Measurements from ENCODE around the gene TAAR1. TPM values are rescaled to one million over a fixed set of nuclear protein-coding genes. Genes with fewer than 3 reads are reported as not detected.
"Not testable (repeated sequence)": the region's sequence is repeated elsewhere in the genome, so short reads cannot be mapped to it uniquely, and the experiment has no call there.

TAAR1 gene
- total and polyA plus RNA-seq, 9 donors: 0.28 TPM; not detected in 8

GRCh38 chr6:132648356-132648755, 10.6 kb downstream of the TAAR1 start:
- WGBS, 3 donors: 16 to 46% (median 27%) methylated on average over 2 of the region's 2 CpGs
- H3K9me3 ChIP-seq: no peaks in the 10 kb centered on the region
- no peak overlapping the region for H3K27ac ChIP-seq
- no peaks in the 10 kb centered on the region for H3K36me3 ChIP-seq
- no peaks in the 10 kb centered on the region for H3K4me1 ChIP-seq (ENCODE audit: insufficient read depth)
- H3K4me3 ChIP-seq: no peak overlapping the region
- no peak for DNase-seq
- no peaks in the 10 kb centered on the region for H3K27me3 ChIP-seq
- intact Hi-C loops (cut with DNase I): no loop called here
- TF ChIP-seq POLR2A (IDR thresholded peaks at IDR 0.05): no peak
- TF ChIP-seq CTCF (IDR thresholded peaks at IDR 0.05): no peak
- no peak for TF ChIP-seq EP300 (IDR thresholded peaks at IDR 0.05)

GRCh38 chr6:132643547-132643946, 15.4 kb downstream of the TAAR1 start:
- no peak for TF ChIP-seq EP300 (IDR thresholded peaks at IDR 0.05)
- DNase-seq: no peak
- Histone ChIP-seq H3K4me3 (no peak overlapping the region), H3K36me3 (no peaks in the 10 kb centered on the region), H3K27me3 (no peaks in the 10 kb centered on the region), H3K9me3 (no peaks in the 10 kb centered on the region), H3K27ac (no peak overlapping the region), H3K4me1 (ENCODE audit: insufficient read depth) (no peaks in the 10 kb centered on the region)
- intact Hi-C loops (cut with DNase I): no loop called here
- 75 to 79% (median 77%) methylated on average over 3 of the region's 3 CpGs for WGBS, 3 donors

- H3K9me3 ChIP-seq; DNase-seq; H3K27me3 ChIP-seq; H3K36me3 ChIP-seq; intact Hi-C loops (cut with DNase I); H3K4me3 ChIP-seq; H3K27ac ChIP-seq; H3K4me1 ChIP-seq (ENCODE audit: insufficient read depth): not testable (repeated sequence)
- 88 to 94% (median 91%) methylated on average over 1 of the region's 1 CpG for WGBS, 3 donors
These were observed 21.8 kb downstream of the TAAR1 start for GRCh38 chr6:132637135-132637534.

- H3K27me3 ChIP-seq: not testable (repeated sequence)
These were observed 23.1 kb downstream of the TAAR1 start for GRCh38 chr6:132635906-132636305.

GRCh38 chr6:132635288-132635687, 23.7 kb downstream of the TAAR1 start:
- 8 to 22% (median 14%) methylated on average over 3 of the region's 3 CpGs for WGBS, 3 donors
- H3K27me3 ChIP-seq; intact Hi-C loops (cut with DNase I); H3K4me1 ChIP-seq (ENCODE audit: insufficient read depth); H3K9me3 ChIP-seq; H3K36me3 ChIP-seq; H3K4me3 ChIP-seq; DNase-seq; H3K27ac ChIP-seq: not testable (repeated sequence)

More at GRCh38 chr6:132635906-132636305, 23.1 kb downstream of the TAAR1 start:
- H3K9me3 ChIP-seq; intact Hi-C loops (cut with DNase I); DNase-seq; H3K36me3 ChIP-seq; H3K4me3 ChIP-seq; H3K27ac ChIP-seq; H3K4me1 ChIP-seq (ENCODE audit: insufficient read depth): not testable (repeated sequence)
- 87 to 94% (median 91%) methylated on average over 3 of the region's 3 CpGs for WGBS, 3 donors

- no peak for DNase-seq
- H3K27ac ChIP-seq: no peak overlapping the region
- no peaks in the 10 kb centered on the region for H3K27me3 ChIP-seq
- 65 to 71% (median 70%) methylated on average over 4 of the region's 4 CpGs for WGBS, 3 donors
- no peaks in the 10 kb centered on the region for H3K36me3 ChIP-seq
- no peak overlapping the region for H3K4me3 ChIP-seq
- no peaks in the 10 kb centered on the region for H3K9me3 ChIP-seq
- H3K4me1 ChIP-seq (ENCODE audit: insufficient read depth): no peaks in the 10 kb centered on the region
- TF ChIP-seq CTCF (IDR thresholded peaks at IDR 0.05) (no peak), EP300 (IDR thresholded peaks at IDR 0.05) (no peak), POLR2A (IDR thresholded peaks at IDR 0.05) (no peak)
- intact Hi-C loops (cut with DNase I): no loop called here
These were observed 24.2 kb downstream of the TAAR1 start for GRCh38 chr6:132634796-132635195.

GRCh38 chr6:132633362-132633761, 25.6 kb downstream of the TAAR1 start:
- no peak overlapping the region for H3K4me3 ChIP-seq
- intact Hi-C loops (cut with DNase I): no loop called here
- H3K36me3 ChIP-seq: no peaks in the 10 kb centered on the region
- WGBS, 3 donors: 75 to 86% (median 78%) methylated on average over 2 of the region's 2 CpGs
- H3K27ac ChIP-seq: no peak overlapping the region
- DNase-seq: no peak
- TF ChIP-seq EP300 (IDR thresholded peaks at IDR 0.05) (no peak), POLR2A (IDR thresholded peaks at IDR 0.05) (no peak), CTCF (IDR thresholded peaks at IDR 0.05) (no peak)
- no peaks in the 10 kb centered on the region for H3K4me1 ChIP-seq (ENCODE audit: insufficient read depth)
- H3K9me3 ChIP-seq: no peaks in the 10 kb centered on the region
- H3K27me3 ChIP-seq: no peaks in the 10 kb centered on the region
